ENCODE data around the gene PIK3CD.
A peak's percentile ranks its signal among the peaks of the same experiment; 100 is the strongest.

PIK3CD gene

GRCh38 chr1:9720785-9721605 is 69.5 kb downstream of the PIK3CD start:
- no peak for DNase-seq

GRCh38 chr1:9721606-9722377 is 70.3 kb downstream of the PIK3CD start:
- no peak for DNase-seq

GRCh38 chr1:9722378-9722749 is 70.8 kb downstream of the PIK3CD start:
- DNase-seq: no peak

GRCh38 chr1:9723068-9723805 is 71.7 kb downstream of the PIK3CD start:
- no peak for DNase-seq

- no peak for DNase-seq
Measured at GRCh38 chr1:9723926-9724325, 72.4 kb downstream of the PIK3CD start.

- peak; percentile 35 for DNase-seq
Measured at GRCh38 chr1:9724706-9725476, 73.4 kb downstream of the PIK3CD start.

GRCh38 chr1:9726406-9726805 is 74.9 kb downstream of the PIK3CD start:
- DNase-seq: no peak

GRCh38 chr1:9726905-9727595 is 75.5 kb downstream of the PIK3CD start:
- no peak for DNase-seq

- DNase-seq: no peak
Measured at GRCh38 chr1:9728451-9729295, 77.1 kb downstream of the PIK3CD start.

GRCh38 chr1:9729523-9729922 is 78.0 kb downstream of the PIK3CD start:
- DNase-seq: no peak

- no peak for DNase-seq
Measured at GRCh38 chr1:9730096-9730901, 78.8 kb downstream of the PIK3CD start.

GRCh38 chr1:9731051-9731537 is 79.6 kb downstream of the PIK3CD start:
- DNase-seq: no peak

GRCh38 chr1:9731561-9731960 is 80.0 kb downstream of the PIK3CD start:
- DNase-seq: no peak

GRCh38 chr1:9732123-9732971 is 80.8 kb downstream of the PIK3CD start:
- DNase-seq: no peak

GRCh38 chr1:9733160-9733789 is 81.7 kb downstream of the PIK3CD start:
- no peak for DNase-seq

- no peak for DNase-seq
Measured at GRCh38 chr1:9735800-9736199, 84.3 kb downstream of the PIK3CD start.

- no peak for DNase-seq
Measured at GRCh38 chr1:9736241-9736640, 84.7 kb downstream of the PIK3CD start.

- no peak for DNase-seq
Measured at GRCh38 chr1:9737057-9737456, 85.5 kb downstream of the PIK3CD start.

GRCh38 chr1:9737671-9738070 is 86.1 kb downstream of the PIK3CD start:
- DNase-seq: no peak

Data from T1000 (cell line).